Neural cell (in vitro differentiated cells): Measurements from ENCODE around the gene ARHGEF11. TPM values are rescaled to one million over a fixed set of nuclear protein-coding genes. Genes with fewer than 3 reads are reported as not detected.

Source experiments
- H2AFZ ChIP-seq: fragments of 200-600, 300-800 bp; sonication (generic), shearing (Covaris generic); 2 replicates; pipeline ENCODE4 v1.6.0; 2014; ENCODE audit warnings: low read depth, mild to moderate bottlenecking, antibody characterized with exemption, low read length, moderate library complexity
- H3F3A ChIP-seq: fragments of 200-600 bp; shearing (Covaris generic); 2 replicates; pipeline ENCODE4 v1.6.1; 2016; ENCODE audit warnings: mild to moderate bottlenecking, moderate library complexity, mixed read lengths, antibody characterized with exemption, low read length; ENCODE audit not compliant: insufficient read depth, poor library complexity, severe bottlenecking
- H3K27ac ChIP-seq: fragments of 200-600, 300-800 bp; sonication (generic), shearing (Covaris generic); 2 replicates; pipeline ENCODE4 v1.5.1; 2014; ENCODE audit warnings: mild to moderate bottlenecking, low read length, moderate library complexity
- H3K27me3 ChIP-seq: fragments of 300-800, 200-600 bp; sonication (generic), shearing (Covaris generic); 2 replicates; pipeline ENCODE4 v1.6.0; 2014; ENCODE audit warnings: mild to moderate bottlenecking, low read depth, low read length, moderate library complexity; ENCODE audit not compliant: insufficient read depth
- H3K36me3 ChIP-seq: fragments of 300-800, 200-600 bp; sonication (generic), shearing (Covaris generic); 2 replicates; pipeline ENCODE4 v1.5.1; 2014; ENCODE audit warnings: mild to moderate bottlenecking, antibody characterized with exemption, low read length, moderate library complexity; ENCODE audit not compliant: insufficient read depth
- H3K4me2 ChIP-seq: fragments of 300-800, 200-600 bp; sonication (generic), shearing (Covaris generic); 2 replicates; pipeline ENCODE4 v1.6.0; 2014; ENCODE audit warnings: mild to moderate bottlenecking, low read length
- H3K4me3 ChIP-seq: fragments of 300-800, 200-600 bp; sonication (generic), shearing (Covaris generic); 2 replicates; pipeline ENCODE4 v1.5.1; 2014; ENCODE audit warnings: mild to moderate bottlenecking, low read length, moderate library complexity
- H3K79me2 ChIP-seq: fragments of 200-600 bp; shearing (Covaris generic); replicated peaks from 2 replicates; pipeline ENCODE4 v1.6.0; 2014; ENCODE audit warnings: mild to moderate bottlenecking, low read length, moderate library complexity; ENCODE audit not compliant: insufficient read depth
- H3K9ac ChIP-seq: fragments of 300-800, 200-600 bp; sonication (generic), shearing (Covaris generic); 2 replicates; pipeline ENCODE4 v1.6.1; 2016; ENCODE audit warnings: mild to moderate bottlenecking, low read length, mixed read lengths
- H3K9me2 ChIP-seq: fragments of 200-600 bp; shearing (Covaris generic); 2 replicates; pipeline ENCODE4 v1.6.1; 2016; ENCODE audit warnings: mild to moderate bottlenecking, low read length, mixed read lengths; ENCODE audit not compliant: insufficient read depth
- H3K9me3 ChIP-seq: fragments of 200-600, 300-800 bp; sonication (generic), shearing (Covaris generic); 2 replicates; pipeline ENCODE4 v1.6.1; 2016; ENCODE audit warnings: mild to moderate bottlenecking, mixed run types, low read length, moderate library complexity, mixed read lengths
- H4K20me1 ChIP-seq: fragments of 200-600 bp; shearing (Covaris generic); 2 replicates; pipeline ENCODE4 v1.6.1; 2016; ENCODE audit warnings: mild to moderate bottlenecking, mixed run types; ENCODE audit not compliant: insufficient read depth
- CTCF ChIP-seq: fragments of 450-650 bp; IDR thresholded peaks from 2 replicates; pipeline ENCODE4 v1.5.1; 2014; ENCODE audit warnings: antibody characterized with exemption, mild to moderate bottlenecking, moderate library complexity; ENCODE audit not compliant: poor library complexity, severe bottlenecking
- EP300 ChIP-seq: fragments of 450-650 bp; conservative IDR thresholded peaks from 2 replicates; pipeline ENCODE4 v1.6.1; 2014; ENCODE audit warnings: antibody characterized with exemption, mild to moderate bottlenecking, moderate library complexity; ENCODE audit not compliant: poor library complexity, severe bottlenecking
- EZH2 ChIP-seq: fragments of 200-600, 300-800 bp; shearing (Covaris generic), sonication (generic); IDR thresholded peaks from 2 replicates; pipeline ENCODE4 v1.6.1; 2014; ENCODE audit warnings: antibody characterized with exemption, low read length, borderline replicate concordance, mild to moderate bottlenecking; ENCODE audit not compliant: insufficient read depth, poor library complexity, severe bottlenecking
- MXI1 ChIP-seq: fragments of 450-650 bp; conservative IDR thresholded peaks from 2 replicates; pipeline ENCODE4 v1.6.1; 2014; ENCODE audit warnings: antibody characterized with exemption, mild to moderate bottlenecking; ENCODE audit not compliant: poor library complexity, severe bottlenecking
- POLR2AphosphoS5 ChIP-seq: IDR thresholded peaks from 2 replicates; pipeline ENCODE4 v1.6.1; 2012
- RAD21 ChIP-seq: fragments of 450-650 bp; conservative IDR thresholded peaks from 2 replicates; pipeline ENCODE4 v1.6.1; 2014; ENCODE audit warnings: antibody characterized with exemption, mild to moderate bottlenecking, moderate library complexity
- REST ChIP-seq: IDR thresholded peaks from 2 replicates; pipeline ENCODE4 v1.6.1; 2012; ENCODE audit warnings: borderline replicate concordance
- SMC3 ChIP-seq: fragments of 450-650 bp; conservative IDR thresholded peaks from 2 replicates; pipeline ENCODE4 v1.6.1; 2014; ENCODE audit warnings: antibody characterized with exemption, mild to moderate bottlenecking, moderate library complexity; ENCODE audit not compliant: poor library complexity
- TAF1 ChIP-seq: IDR thresholded peaks from 2 replicates; pipeline ENCODE4 v1.6.1; 2012; ENCODE audit warnings: low read depth
- polyA plus RNA-seq: library from polyadenylated mRNA; depleted of rRNA; stranded (reverse); fragments of >200 nt; gene quantifications from 2 replicates; pipeline ENCODE4 v1.2.3, GENCODE V29; 2014

The ARHGEF11 gene
- polyA plus RNA-seq, 1 donor from 2014 or later, result 33.2 TPM

GRCh38 chr1:156905176-156905575 lies 140.4 kb downstream of the ARHGEF11 start:
- Histone ChIP-seq H3K27ac (no peak overlapping the region), H3K79me2 (no peaks in the 10 kb centered on the region), H2AFZ (no peak overlapping the region), H3K27me3 (no peaks in the 10 kb centered on the region), H3F3A (no peaks in the 10 kb centered on the region), H3K9ac (no peak overlapping the region), H3K9me3 (no peaks in the 10 kb centered on the region), H3K4me2 (no peak overlapping the region), H3K9me2 (no peaks in the 10 kb centered on the region), H3K36me3 (no peaks in the 10 kb centered on the region), H3K4me3 (no peak overlapping the region), H4K20me1 (no peaks in the 10 kb centered on the region)
- TF ChIP-seq EP300, result no peak
- no peak for TF ChIP-seq POLR2AphosphoS5
- no peak for TF ChIP-seq TAF1
- TF ChIP-seq RAD21, result no peak
- TF ChIP-seq SMC3, result no peak
- no peak for TF ChIP-seq CTCF
- no peak for TF ChIP-seq REST

- no peaks in the 10 kb centered on the region for H3F3A ChIP-seq
- H4K20me1 ChIP-seq, result no peaks in the 10 kb centered on the region
- no peaks in the 10 kb centered on the region for H3K9me3 ChIP-seq
- no peaks in the 10 kb centered on the region for H3K79me2 ChIP-seq
- H3K4me2 ChIP-seq, result no peak overlapping the region
- H3K27ac ChIP-seq, result no peak overlapping the region
- H2AFZ ChIP-seq, result no peak overlapping the region
- no peak overlapping the region for H3K9ac ChIP-seq
- H3K4me3 ChIP-seq, result no peak overlapping the region
- no peaks in the 10 kb centered on the region for H3K36me3 ChIP-seq
- H3K27me3 ChIP-seq, result no peaks in the 10 kb centered on the region
- H3K9me2 ChIP-seq, result no peaks in the 10 kb centered on the region
- TF ChIP-seq MXI1 (no peak), REST (no peak), TAF1 (no peak), POLR2AphosphoS5 (no peak), SMC3 (no peak), EP300 (no peak), RAD21 (no peak), EZH2 (no peak), CTCF (no peak)
These were observed 141.2 kb downstream of the ARHGEF11 start for GRCh38 chr1:156904187-156904959.
